Panc1 (cell line): ENCODE results near the gene RNF224. TPM values are rescaled to one million over a fixed set of nuclear protein-coding genes. Genes with fewer than 3 reads are reported as not detected.

Experiments used
- ATAC-seq: fragments of 200-7000 bp; cut with Tn5 transposase; 2 replicates; pipeline ENCODE4 v1.9.1; 2020; ENCODE audit warnings: mild to moderate bottlenecking, moderate library complexity
- BruUV-seq: library from RNA; stranded (reverse); fragments of 400-500 nt; replicated peaks from 2 replicates; lab custom pipeline; 2021; lab: Mats Ljungman, UMichigan
- CTCF ChIA-PET: fragments of 300-600 bp; sonication (Branson Sonifier 250); formaldehyde crosslinking; loops from one replicate; lab custom pipeline; 2022; ENCODE audit warnings: antibody characterized with exemption; lab: Charles Lee
- POLR2A ChIA-PET: fragments of 300-600 bp; sonication (Branson Sonifier 250); formaldehyde crosslinking; loops from one replicate; lab custom pipeline; 2022; ENCODE audit warnings: antibody characterized with exemption; lab: Charles Lee
- DNase-seq: peaks from one replicate; pipeline ENCODE4 v3.0.0-alpha.2; 2010; ENCODE audit warnings: low read depth, low spot score
- H3K27ac ChIP-seq: 2 replicates; pipeline ENCODE4 v1.5.1; 2011; ENCODE audit warnings: mild to moderate bottlenecking, low read length, inconsistent platforms
- H3K27me3 ChIP-seq: fragments of 200-500 bp; sonication (Bioruptor generic); 2 replicates; pipeline ENCODE4 v1.6.0; 2014; ENCODE audit warnings: low read length, inconsistent platforms; ENCODE audit not compliant: control insufficient read depth, insufficient read depth
- H3K36me3 ChIP-seq: fragments of 200-500 bp; sonication (Bioruptor generic); 2 replicates; pipeline ENCODE4 v1.5.1; 2014; ENCODE audit warnings: inconsistent platforms, mild to moderate bottlenecking, low read length, moderate library complexity; ENCODE audit not compliant: control insufficient read depth, insufficient read depth
- H3K4me1 ChIP-seq: 2 replicates; pipeline ENCODE4 v1.5.1; 2011; ENCODE audit warnings: inconsistent platforms, mild to moderate bottlenecking, low read length, moderate library complexity; ENCODE audit not compliant: control insufficient read depth, insufficient read depth
- H3K4me3 ChIP-seq, 2 experiments: 2 replicates each; pipeline ENCODE4 v1.5.1; 2011 to 2012; ENCODE audit warnings: low read depth in 2 of 2, low read length in 2 of 2, mild to moderate bottlenecking in 2 of 2, inconsistent platforms in 1 of 2, moderate library complexity in 1 of 2
- H3K9me3 ChIP-seq: fragments of 200-500 bp; sonication (Bioruptor generic); 2 replicates; pipeline ENCODE4 v1.5.1; 2014; ENCODE audit warnings: low read depth, mild to moderate bottlenecking, inconsistent platforms, low read length, moderate library complexity; ENCODE audit not compliant: control insufficient read depth, insufficient read depth
- CTCF ChIP-seq: fragments of 450-650 bp; IDR thresholded peaks from 2 replicates; pipeline ENCODE4 v1.5.1; 2017; ENCODE audit warnings: mild to moderate bottlenecking
- POLR2AphosphoS5 ChIP-seq: IDR thresholded peaks from 2 replicates; pipeline ENCODE4 v1.6.1; 2012; ENCODE audit warnings: mild to moderate bottlenecking, low read depth, low read length, moderate library complexity
- SIN3A ChIP-seq: IDR thresholded peaks from 2 replicates; pipeline ENCODE4 v1.6.1; 2012; ENCODE audit warnings: low read depth, mild to moderate bottlenecking, low read length, moderate library complexity, borderline replicate concordance; ENCODE audit not compliant: insufficient read depth
- TCF7L2 ChIP-seq: IDR thresholded peaks from 2 replicates; pipeline ENCODE4 v1.6.1; 2011; ENCODE audit warnings: mild to moderate bottlenecking, low read depth, low read length, inconsistent platforms
- in situ Hi-C: cut with HindIII; loops from 2 replicates; pipeline ENCODE4 v1.10.0; 2016; ENCODE audit warnings: low sequenced_read_pairs, low pct_unique_long_range_greater_than_20kb
- intact Hi-C: fragments of 100-400 bp; cut with micrococcal nuclease; formaldehyde crosslinking; loops from one replicate; pipeline ENCODE4 v1.10.0; 2022; ENCODE audit not compliant: unreplicated experiment
- total RNA-seq: library from RNA; stranded (reverse); gene quantifications from one replicate; pipeline ENCODE4 v1.2.1, GENCODE V29; 2021; ENCODE audit not compliant: unreplicated experiment
- TF ChIP-seq, protein P1 (sequence below), 2 experiments: IDR thresholded peaks; 2 replicates each; pipeline ENCODE4 v1.6.1; 2011 to 2012; ENCODE audit warnings: low read depth in 2 of 2, control low read depth in 1 of 2, low read length in 1 of 2, mild to moderate bottlenecking in 1 of 2, moderate library complexity in 1 of 2; ENCODE audit not compliant: insufficient read depth in 1 of 2

Gene RNF224
- total RNA-seq, 1 experiment from 2014 or later, result 0.15 TPM

DNA sequence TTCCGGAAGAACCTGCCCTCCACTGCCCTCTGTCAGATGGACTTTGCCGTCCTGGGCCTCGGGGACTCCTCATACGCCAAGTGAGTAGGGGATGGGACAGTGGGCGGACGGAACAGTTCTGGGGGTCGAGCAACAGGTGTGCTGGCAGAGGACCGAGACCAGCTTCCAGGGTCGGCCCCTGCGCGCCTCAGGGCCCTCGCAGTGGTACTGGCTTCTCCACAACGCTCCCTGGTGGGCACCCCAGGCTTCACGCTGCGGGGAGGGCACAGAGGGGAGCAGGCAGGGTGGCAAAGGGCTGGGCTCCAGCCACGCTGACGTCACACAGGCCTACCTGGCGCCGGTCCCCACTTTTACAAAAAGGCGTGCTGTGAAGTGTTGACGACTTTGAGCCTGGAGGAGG, 14.8 kb upstream of the RNF224 start:
- no TSS peak for BruUV-seq
- intact Hi-C loops, result no loop called here
- Histone ChIP-seq H3K9me3 (no peaks in the 10 kb centered on the region), H3K36me3 (no peaks in the 10 kb centered on the region), H3K4me1 (peaks cover 8% of the 10 kb centered on the region), H3K27ac (no peak overlapping the region), H3K4me3 (no peak overlapping the region), H3K27me3 (no peaks in the 10 kb centered on the region)
- TF ChIP-seq TCF7L2 (no peak), POLR2AphosphoS5 (no peak), CTCF (no peak), SIN3A (no peak)
- TF ChIP-seq, protein P1, sequence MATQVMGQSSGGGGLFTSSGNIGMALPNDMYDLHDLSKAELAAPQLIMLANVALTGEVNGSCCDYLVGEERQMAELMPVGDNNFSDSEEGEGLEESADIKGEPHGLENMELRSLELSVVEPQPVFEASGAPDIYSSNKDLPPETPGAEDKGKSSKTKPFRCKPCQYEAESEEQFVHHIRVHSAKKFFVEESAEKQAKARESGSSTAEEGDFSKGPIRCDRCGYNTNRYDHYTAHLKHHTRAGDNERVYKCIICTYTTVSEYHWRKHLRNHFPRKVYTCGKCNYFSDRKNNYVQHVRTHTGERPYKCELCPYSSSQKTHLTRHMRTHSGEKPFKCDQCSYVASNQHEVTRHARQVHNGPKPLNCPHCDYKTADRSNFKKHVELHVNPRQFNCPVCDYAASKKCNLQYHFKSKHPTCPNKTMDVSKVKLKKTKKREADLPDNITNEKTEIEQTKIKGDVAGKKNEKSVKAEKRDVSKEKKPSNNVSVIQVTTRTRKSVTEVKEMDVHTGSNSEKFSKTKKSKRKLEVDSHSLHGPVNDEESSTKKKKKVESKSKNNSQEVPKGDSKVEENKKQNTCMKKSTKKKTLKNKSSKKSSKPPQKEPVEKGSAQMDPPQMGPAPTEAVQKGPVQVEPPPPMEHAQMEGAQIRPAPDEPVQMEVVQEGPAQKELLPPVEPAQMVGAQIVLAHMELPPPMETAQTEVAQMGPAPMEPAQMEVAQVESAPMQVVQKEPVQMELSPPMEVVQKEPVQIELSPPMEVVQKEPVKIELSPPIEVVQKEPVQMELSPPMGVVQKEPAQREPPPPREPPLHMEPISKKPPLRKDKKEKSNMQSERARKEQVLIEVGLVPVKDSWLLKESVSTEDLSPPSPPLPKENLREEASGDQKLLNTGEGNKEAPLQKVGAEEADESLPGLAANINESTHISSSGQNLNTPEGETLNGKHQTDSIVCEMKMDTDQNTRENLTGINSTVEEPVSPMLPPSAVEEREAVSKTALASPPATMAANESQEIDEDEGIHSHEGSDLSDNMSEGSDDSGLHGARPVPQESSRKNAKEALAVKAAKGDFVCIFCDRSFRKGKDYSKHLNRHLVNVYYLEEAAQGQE (IDR thresholded peaks at IDR 0.05; ENCODE audit: insufficient read depth in 1 of 2, low read depth in 2 of 2, low read length in 1 of 2), result no peak
- in situ Hi-C loops, result no loop called here
- ChIA-PET POLR2A (no interaction called here), CTCF (interaction anchor here (0.5 to 0.6 kb wide), 2 partner anchors 11 to 22 kb away, joined by 3 to 10 read pairs; no protein-coding TSS in a partner anchor)
- ATAC-seq (no peak), DNase-seq (no peak)

- intact Hi-C loops (no loop called here), in situ Hi-C loops (no loop called here)
- no peak for TF ChIP-seq SIN3A
- TF ChIP-seq CTCF, result peak; percentile 69
- no TSS peak for BruUV-seq
- Histone ChIP-seq H3K4me1 (peaks cover 8% of the 10 kb centered on the region), H3K4me3 (no peak overlapping the region), H3K9me3 (no peaks in the 10 kb centered on the region), H3K36me3 (no peaks in the 10 kb centered on the region), H3K27me3 (no peaks in the 10 kb centered on the region), H3K27ac (no peak overlapping the region)
- ATAC-seq (no peak), DNase-seq (no peak)
- POLR2A ChIA-PET, result no interaction called here
- CTCF ChIA-PET, result interaction anchor here (0.5 to 1.3 kb wide), 4 partner anchors 10 to 23 kb away, joined by 3 to 10 read pairs (median 4); partner anchors contain the start of gene RNF224
These were observed 13.9 kb upstream of the RNF224 start for GRCh38 chr9:137213160-137214060.
